Left hindlimb (tissue), 1 donor: ENCODE measurements around the gene FAHD2A.
"Not testable (repeated sequence)": the region's sequence is repeated elsewhere in the genome, so short reads cannot be mapped to it uniquely, and the experiment has no call there.

Source experiments
- DNase-seq: peaks from one replicate; pipeline ENCODE4 v3.0.0-alpha.2; 2018

The FAHD2A gene

GRCh38 chr2:95442474-95443099 is 40.1 kb downstream of the FAHD2A start:
- not testable (repeated sequence) for DNase-seq

- not testable (repeated sequence) for DNase-seq
These were observed 42.8 kb downstream of the FAHD2A start for GRCh38 chr2:95445317-95445716.

- DNase-seq, result not testable (repeated sequence)
These were observed 60.8 kb downstream of the FAHD2A start for GRCh38 chr2:95463292-95463691.
